ENCODE measurements around the gene TTC1.

GRCh38 chr5:160047423-160047822, 38.5 kb downstream of the TTC1 start:
- TF ChIP-seq POLR2A (IDR thresholded peaks at IDR 0.05; ENCODE audit: low read length): no peak
- no peak for TF ChIP-seq GATA1 (IDR thresholded peaks at IDR 0.05; ENCODE audit: low read depth, low read length)
